Bronchial epithelial cell (primary cell): ENCODE measurements around the gene SMYD3. TPM values are rescaled to one million over a fixed set of nuclear protein-coding genes. Genes with fewer than 3 reads are reported as not detected.
"Not testable (repeated sequence)": the region's sequence is repeated elsewhere in the genome, so short reads cannot be mapped to it uniquely, and the experiment has no call there.

ENCODE experiments used
- DNase-seq: peaks from one replicate; pipeline ENCODE4 v3.0.0-alpha.2; 2010; ENCODE audit warnings: low read depth
- FAIRE-seq: peaks from 2 replicates; lab custom pipeline; 2011; peaks lifted over from hg19 to GRCh38; lab: Jason Lieb, UNC
- H3K27me3 ChIP-seq: 2 replicates; pipeline ENCODE4 v1.5.1; 2011; ENCODE audit warnings: low read length; ENCODE audit not compliant: control insufficient read depth, insufficient read depth
- H3K36me3 ChIP-seq: 2 replicates; pipeline ENCODE4 v1.5.1; 2011; ENCODE audit warnings: low read length; ENCODE audit not compliant: control insufficient read depth, insufficient read depth
- H3K4me3 ChIP-seq: 2 replicates; pipeline ENCODE4 v1.5.1; 2011; ENCODE audit warnings: mild to moderate bottlenecking, low read depth, low read length, control low read depth
- CTCF ChIP-seq: IDR thresholded peaks from 2 replicates; pipeline ENCODE4 v1.5.1; 2011; ENCODE audit warnings: mild to moderate bottlenecking, moderate library complexity, low read length, control low read depth, inconsistent platforms; ENCODE audit not compliant: insufficient read depth, severe bottlenecking
- total RNA-seq: library from RNA; depleted of rRNA; stranded (reverse); fragments of >200 nt; gene quantifications from 2 replicates; pipeline ENCODE4 v1.2.1, GENCODE V29; 2014

The SMYD3 gene
- total RNA-seq, 1 donor from 2014 or later: 17.4 TPM

GRCh38 chr1:245972476-245972875 is 534.6 kb downstream of the SMYD3 start:
- Histone ChIP-seq H3K27me3 (no peaks in the 10 kb centered on the region), H3K36me3 (no peaks in the 10 kb centered on the region), H3K4me3 (no peak overlapping the region)
- TF ChIP-seq CTCF: no peak
- DNase-seq (no peak), FAIRE-seq (no peak)

- no peak overlapping the region for H3K4me3 ChIP-seq
- no peak for DNase-seq
- H3K27me3 ChIP-seq: no peaks in the 10 kb centered on the region
- TF ChIP-seq CTCF: no peak
- H3K36me3 ChIP-seq: no peaks in the 10 kb centered on the region
- FAIRE-seq: no peak
These were observed 535.4 kb downstream of the SMYD3 start for GRCh38 chr1:245971711-245972085.

- not testable (repeated sequence) for FAIRE-seq, DNase-seq, H3K4me3 ChIP-seq, H3K36me3 ChIP-seq, H3K27me3 ChIP-seq
These were observed 535.9 kb downstream of the SMYD3 start for GRCh38 chr1:245971076-245971710.

GRCh38 chr1:245969283-245969682 is 537.8 kb downstream of the SMYD3 start:
- Histone ChIP-seq H3K27me3 (no peaks in the 10 kb centered on the region), H3K4me3 (no peak overlapping the region), H3K36me3 (no peaks in the 10 kb centered on the region)
- no peak for FAIRE-seq
- no peak for TF ChIP-seq CTCF
- peak; percentile 54 for DNase-seq

- no peaks in the 10 kb centered on the region for H3K27me3 ChIP-seq
- no peak for TF ChIP-seq CTCF
- H3K4me3 ChIP-seq: no peak overlapping the region
- DNase-seq (no peak), FAIRE-seq (no peak)
- no peaks in the 10 kb centered on the region for H3K36me3 ChIP-seq
These were observed 538.3 kb downstream of the SMYD3 start for GRCh38 chr1:245968775-245969174.

- H3K4me3 ChIP-seq: no peak overlapping the region
- no peak for TF ChIP-seq CTCF
- FAIRE-seq (no peak), DNase-seq (peak; percentile 20)
- H3K36me3 ChIP-seq: no peaks in the 10 kb centered on the region
- no peaks in the 10 kb centered on the region for H3K27me3 ChIP-seq
These were observed 541.7 kb downstream of the SMYD3 start for GRCh38 chr1:245965398-245965797.
